Mammary epithelial cell (primary cell): Measurements from ENCODE around the gene CTLA4.

Experiments used
- EZH2 ChIP-seq: IDR thresholded peaks from 2 replicates; pipeline ENCODE4 v1.6.1; 2012; ENCODE audit warnings: low read length, inconsistent platforms, borderline replicate concordance
- TF ChIP-seq, protein P1 (sequence below), 2 donors: IDR thresholded peaks in 1 of 2; conservative IDR thresholded peaks in 1 of 2; 2 replicates each; pipeline ENCODE4 v1.5.1; 2011 to 2012; ENCODE audit warnings: inconsistent platforms in 2 of 2, low read length in 2 of 2, mild to moderate bottlenecking in 2 of 2, control low read depth in 1 of 2, low read depth in 1 of 2; ENCODE audit not compliant: insufficient read depth in 1 of 2; ENCODE audit errors: extremely low read depth in 1 of 2

DNA sequence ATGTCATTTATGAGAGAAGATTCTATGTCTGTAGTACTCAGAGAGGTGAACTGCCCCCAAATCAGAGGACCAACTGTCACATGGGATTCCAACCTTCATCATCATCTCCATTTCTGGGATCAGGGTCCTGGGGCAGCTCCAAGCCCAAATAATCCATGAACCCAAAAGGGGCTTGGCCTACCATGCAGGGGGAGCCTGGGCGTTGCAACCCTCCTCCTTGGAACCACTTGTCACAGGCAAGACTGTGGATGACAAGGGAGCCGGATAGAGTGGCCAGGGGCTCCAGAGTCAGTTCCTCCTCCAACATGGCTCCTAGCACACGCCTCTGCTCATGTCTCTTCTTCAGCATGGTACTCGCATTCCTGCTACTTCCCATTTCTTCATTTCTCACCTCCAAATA lies 7.9 kb downstream of the CTLA4 start:
- TF ChIP-seq, protein P1, sequence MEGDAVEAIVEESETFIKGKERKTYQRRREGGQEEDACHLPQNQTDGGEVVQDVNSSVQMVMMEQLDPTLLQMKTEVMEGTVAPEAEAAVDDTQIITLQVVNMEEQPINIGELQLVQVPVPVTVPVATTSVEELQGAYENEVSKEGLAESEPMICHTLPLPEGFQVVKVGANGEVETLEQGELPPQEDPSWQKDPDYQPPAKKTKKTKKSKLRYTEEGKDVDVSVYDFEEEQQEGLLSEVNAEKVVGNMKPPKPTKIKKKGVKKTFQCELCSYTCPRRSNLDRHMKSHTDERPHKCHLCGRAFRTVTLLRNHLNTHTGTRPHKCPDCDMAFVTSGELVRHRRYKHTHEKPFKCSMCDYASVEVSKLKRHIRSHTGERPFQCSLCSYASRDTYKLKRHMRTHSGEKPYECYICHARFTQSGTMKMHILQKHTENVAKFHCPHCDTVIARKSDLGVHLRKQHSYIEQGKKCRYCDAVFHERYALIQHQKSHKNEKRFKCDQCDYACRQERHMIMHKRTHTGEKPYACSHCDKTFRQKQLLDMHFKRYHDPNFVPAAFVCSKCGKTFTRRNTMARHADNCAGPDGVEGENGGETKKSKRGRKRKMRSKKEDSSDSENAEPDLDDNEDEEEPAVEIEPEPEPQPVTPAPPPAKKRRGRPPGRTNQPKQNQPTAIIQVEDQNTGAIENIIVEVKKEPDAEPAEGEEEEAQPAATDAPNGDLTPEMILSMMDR (conservative IDR thresholded peaks at IDR 0.05 in 1 of 2, IDR thresholded peaks at IDR 0.05 in 1 of 2; ENCODE audit: extremely low read depth in 1 of 2, insufficient read depth in 1 of 2, low read depth in 1 of 2, low read length in 2 of 2): no peak
- no peak for TF ChIP-seq EZH2
